AG04450 (cell line): Measurements from ENCODE around the gene INPP5J. TPM values are rescaled to one million over a fixed set of nuclear protein-coding genes. Genes with fewer than 3 reads are reported as not detected.
A peak's percentile ranks its signal among the peaks of the same experiment; 100 is the strongest.

Source experiments
- CTCF ChIA-PET: fragments of 300-600, 350-600 bp; formaldehyde crosslinking; extraction: SDS; loops from one replicate; lab custom pipeline; 2022; ENCODE audit warnings: antibody characterized with exemption, inconsistent platforms; lab: Charles Lee
- POLR2A ChIA-PET: fragments of 350-600 bp; formaldehyde crosslinking; extraction: SDS; loops from one replicate; lab custom pipeline; 2021; ENCODE audit warnings: antibody characterized with exemption, inconsistent platforms; lab: Yijun Ruan, JAX
- DNase-seq: peaks from one replicate; pipeline ENCODE4 v3.0.0-alpha.2; 2011; ENCODE audit warnings: low read depth, low spot score
- H3K27ac ChIP-seq: one replicate; pipeline ENCODE4 v1.5.1; 2012; ENCODE audit warnings: low read depth, low read length, control low read depth
- H3K27me3 ChIP-seq: one replicate; pipeline ENCODE4 v1.6.0; 2012; ENCODE audit warnings: low read length; ENCODE audit not compliant: control insufficient read depth, insufficient read depth
- H3K4me3 ChIP-seq: 2 replicates; pipeline ENCODE4 v1.5.1; 2011; ENCODE audit warnings: mild to moderate bottlenecking, low read depth, low read length, control low read depth
- H3K9me3 ChIP-seq: 2 replicates; pipeline ENCODE4 v1.5.1; 2012; ENCODE audit warnings: low read length; ENCODE audit not compliant: control insufficient read depth, insufficient read depth
- CTCF ChIP-seq: IDR thresholded peaks from 2 replicates; pipeline ENCODE4 v1.5.1; 2011; ENCODE audit warnings: low read depth, low read length, control low read depth, inconsistent platforms
- polyA plus RNA-seq: library from polyadenylated mRNA; depleted of rRNA; stranded (reverse); fragments of >200 nt; gene quantifications from 2 replicates; pipeline ENCODE4 v1.2.3, GENCODE V29; 2011

The INPP5J gene
- polyA plus RNA-seq, 1 experiment, result 0.91 TPM

- no peak for TF ChIP-seq CTCF
- ChIA-PET CTCF (interaction anchor here (0.7 kb wide), 1 partner anchor 22 kb away, joined by 4 read pairs; no protein-coding TSS in a partner anchor), POLR2A (no interaction called here)
- peak overlapping the region; percentile 95 for H3K4me3 ChIP-seq
- H3K9me3 ChIP-seq, result peaks cover 6% of the 10 kb centered on the region; the same call in 1 of the 2 replicates
- DNase-seq, result no peak
- no peaks in the 10 kb centered on the region for H3K27me3 ChIP-seq
- H3K27ac ChIP-seq, result peak overlapping the region; percentile 47
Observed at GRCh38 chr22:31105282-31105929, 17.4 kb upstream of the INPP5J start.

- H3K9me3 ChIP-seq, result peaks cover 6% of the 10 kb centered on the region; the same call in 1 of the 2 replicates
- no peaks in the 10 kb centered on the region for H3K27me3 ChIP-seq
- DNase-seq, result no peak
- POLR2A ChIA-PET, result interaction anchor here (0.6 kb wide), 1 partner anchor 161 kb away, joined by 3 read pairs; no protein-coding TSS in a partner anchor
- peak; percentile 11; the same call in 1 of the 2 replicates for TF ChIP-seq CTCF
- H3K27ac ChIP-seq, result peak overlapping the region; percentile 47
- peak overlapping the region; percentile 95 for H3K4me3 ChIP-seq
- CTCF ChIA-PET, result no interaction called here
Observed at GRCh38 chr22:31106001-31106571, 16.7 kb upstream of the INPP5J start.

DNA sequence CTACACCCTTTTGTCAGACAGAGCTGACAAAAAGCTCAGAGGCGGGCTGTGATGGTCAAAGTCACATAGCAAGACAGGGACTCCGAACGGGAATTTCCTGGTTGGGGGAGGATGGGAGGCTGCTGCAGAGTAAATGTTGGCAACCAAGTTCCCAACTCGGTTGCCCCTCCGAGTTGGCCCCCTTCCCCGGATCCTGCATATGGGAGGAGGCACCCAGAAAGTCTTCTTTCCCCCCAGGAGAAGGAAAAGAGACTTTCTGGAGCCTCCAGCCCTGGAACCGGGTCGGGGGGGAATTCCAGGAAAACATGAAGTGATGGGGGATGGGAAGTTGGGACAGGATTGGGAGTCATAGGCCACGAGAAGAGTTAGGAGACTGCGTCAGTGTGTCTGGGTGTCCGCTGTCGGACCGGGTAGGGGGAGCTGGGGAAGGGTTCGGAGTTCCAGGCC is 16.0 kb upstream of the INPP5J start:
- ChIA-PET POLR2A (interaction anchor here (0.6 to 2.0 kb wide), 9 partner anchors 8 to 161 kb away, joined by 3 to 10 read pairs (median 5); partner anchors contain the start of genes MORC2, SMTN and TUG1), CTCF (interaction anchor here (0.6 to 3.1 kb wide), 10 partner anchors 11 to 687 kb away, joined by 3 to 72 read pairs (median 8); partner anchors contain the start of gene LIMK2)
- DNase-seq, result no peak
- no peak for TF ChIP-seq CTCF
- no peaks in the 10 kb centered on the region for H3K27me3 ChIP-seq
- H3K9me3 ChIP-seq, result peaks cover 6% of the 10 kb centered on the region; the same call in 1 of the 2 replicates
- peak overlapping the region; percentile 95 for H3K4me3 ChIP-seq
- peak overlapping the region; percentile 98 for H3K27ac ChIP-seq

GRCh38 chr22:31107178-31107893 is 15.4 kb upstream of the INPP5J start, which contains the start of gene SELENOM:
Gene SELENOM (minus strand): TSS chr22:31107568. CDS start chr22:31107505, 63 bp downstream.
- TF ChIP-seq CTCF, result peak; percentile 97
- ChIA-PET CTCF (interaction anchor here (0.5 to 3.1 kb wide), 57 partner anchors 8 to 688 kb away, joined by 3 to 72 read pairs (median 4); partner anchors contain the start of genes LIMK2, MORC2, PIK3IP1 and PLA2G3), POLR2A (interaction anchor here (0.7 to 2.0 kb wide), 10 partner anchors 8 to 141 kb away, joined by 3 to 10 read pairs (median 4); partner anchors contain the start of genes MORC2, SMTN and TUG1)
- peak within 1 kb of the TSS; percentile 98 for H3K27ac ChIP-seq
- no peaks in the 10 kb centered on the region for H3K27me3 ChIP-seq
- H3K9me3 ChIP-seq, result peaks cover 6% of the 10 kb centered on the region
- H3K4me3 ChIP-seq, result peak within 1 kb of the TSS; percentile 95
- peak; percentile 97 for DNase-seq
